Nephron progenitor cell (in vitro differentiated cells): ENCODE measurements around the gene CFAP20.

Source experiments
- DNase-seq: peaks from one replicate; pipeline ENCODE4 v3.0.0; 2021
- H3K27ac Mint-ChIP-seq: 2 replicates; pipeline ENCODE4 v1.8.0; 2021; ENCODE audit warnings: mild to moderate bottlenecking, moderate library complexity, mixed read lengths
- H3K27me3 Mint-ChIP-seq: 2 replicates; pipeline ENCODE4 v1.8.0; 2021; ENCODE audit warnings: mild to moderate bottlenecking, low read depth, mixed read lengths; ENCODE audit not compliant: poor library complexity
- H3K36me3 Mint-ChIP-seq: 2 replicates; pipeline ENCODE4 v1.8.0; 2021; ENCODE audit warnings: low read depth, mixed read lengths
- H3K4me1 Mint-ChIP-seq: 2 replicates; pipeline ENCODE4 v1.8.0; 2021; ENCODE audit warnings: mixed read lengths
- H3K4me3 Mint-ChIP-seq: 2 replicates; pipeline ENCODE4 v1.8.0; 2021; ENCODE audit warnings: mild to moderate bottlenecking, moderate library complexity, mixed read lengths
- H3K9me3 Mint-ChIP-seq: 2 replicates; pipeline ENCODE4 v1.8.0; 2021; ENCODE audit warnings: mild to moderate bottlenecking, moderate library complexity, mixed read lengths
- TF ChIP-seq, protein P1 (sequence below): fragments of 200-600 bp; sonication (generic); IDR thresholded peaks from 2 replicates; pipeline ENCODE4 v1.5.0; 2021; ENCODE audit warnings: antibody characterized with exemption

The CFAP20 gene

GRCh38 chr16:58088091-58088490 is 41.1 kb downstream of the CFAP20 start:
- H3K9me3 Mint-ChIP-seq = no peaks in the 10 kb centered on the region
- H3K4me3 Mint-ChIP-seq = no peak overlapping the region
- H3K4me1 Mint-ChIP-seq = peaks cover 15% of the 10 kb centered on the region
- no peak for DNase-seq
- TF ChIP-seq, protein P1, sequence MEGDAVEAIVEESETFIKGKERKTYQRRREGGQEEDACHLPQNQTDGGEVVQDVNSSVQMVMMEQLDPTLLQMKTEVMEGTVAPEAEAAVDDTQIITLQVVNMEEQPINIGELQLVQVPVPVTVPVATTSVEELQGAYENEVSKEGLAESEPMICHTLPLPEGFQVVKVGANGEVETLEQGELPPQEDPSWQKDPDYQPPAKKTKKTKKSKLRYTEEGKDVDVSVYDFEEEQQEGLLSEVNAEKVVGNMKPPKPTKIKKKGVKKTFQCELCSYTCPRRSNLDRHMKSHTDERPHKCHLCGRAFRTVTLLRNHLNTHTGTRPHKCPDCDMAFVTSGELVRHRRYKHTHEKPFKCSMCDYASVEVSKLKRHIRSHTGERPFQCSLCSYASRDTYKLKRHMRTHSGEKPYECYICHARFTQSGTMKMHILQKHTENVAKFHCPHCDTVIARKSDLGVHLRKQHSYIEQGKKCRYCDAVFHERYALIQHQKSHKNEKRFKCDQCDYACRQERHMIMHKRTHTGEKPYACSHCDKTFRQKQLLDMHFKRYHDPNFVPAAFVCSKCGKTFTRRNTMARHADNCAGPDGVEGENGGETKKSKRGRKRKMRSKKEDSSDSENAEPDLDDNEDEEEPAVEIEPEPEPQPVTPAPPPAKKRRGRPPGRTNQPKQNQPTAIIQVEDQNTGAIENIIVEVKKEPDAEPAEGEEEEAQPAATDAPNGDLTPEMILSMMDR = no peak
- no peaks in the 10 kb centered on the region for H3K36me3 Mint-ChIP-seq
- peaks cover 7% of the 10 kb centered on the region for H3K27me3 Mint-ChIP-seq
- no peak overlapping the region for H3K27ac Mint-ChIP-seq

DNA sequence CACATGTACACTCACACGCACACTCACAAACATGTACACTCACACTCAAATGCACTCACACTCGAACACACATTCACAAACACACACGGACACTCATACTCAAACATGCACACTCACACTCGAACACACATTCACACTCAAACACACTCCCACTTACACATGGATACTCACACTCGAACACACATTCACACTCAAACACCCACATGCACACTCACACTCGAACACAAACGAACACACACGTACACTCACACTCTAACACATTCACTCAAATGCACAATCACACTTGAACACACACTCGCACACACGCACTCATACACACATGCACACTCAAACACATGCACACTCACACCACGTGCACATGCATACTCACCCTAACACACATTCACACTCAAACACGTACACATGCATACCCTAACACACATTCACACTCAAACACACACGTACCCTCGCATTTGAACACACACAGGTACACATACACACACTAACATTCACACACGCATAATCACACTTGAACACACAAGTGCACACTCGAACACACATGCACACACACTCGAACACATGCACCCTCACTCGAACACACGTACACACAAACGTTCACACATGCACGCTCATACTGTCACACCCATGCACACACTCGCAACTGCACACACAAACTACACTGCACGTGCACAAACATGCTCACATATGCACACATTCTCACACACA is 41.8 kb downstream of the CFAP20 start:
- TF ChIP-seq, protein P1 = no peak
- no peaks in the 10 kb centered on the region for H3K9me3 Mint-ChIP-seq
- H3K27ac Mint-ChIP-seq = no peak overlapping the region
- no peak overlapping the region for H3K4me3 Mint-ChIP-seq
- peaks cover 3% of the 10 kb centered on the region for H3K27me3 Mint-ChIP-seq
- peaks cover 13% of the 10 kb centered on the region for H3K4me1 Mint-ChIP-seq
- no peaks in the 10 kb centered on the region for H3K36me3 Mint-ChIP-seq
- no peak for DNase-seq

DNA sequence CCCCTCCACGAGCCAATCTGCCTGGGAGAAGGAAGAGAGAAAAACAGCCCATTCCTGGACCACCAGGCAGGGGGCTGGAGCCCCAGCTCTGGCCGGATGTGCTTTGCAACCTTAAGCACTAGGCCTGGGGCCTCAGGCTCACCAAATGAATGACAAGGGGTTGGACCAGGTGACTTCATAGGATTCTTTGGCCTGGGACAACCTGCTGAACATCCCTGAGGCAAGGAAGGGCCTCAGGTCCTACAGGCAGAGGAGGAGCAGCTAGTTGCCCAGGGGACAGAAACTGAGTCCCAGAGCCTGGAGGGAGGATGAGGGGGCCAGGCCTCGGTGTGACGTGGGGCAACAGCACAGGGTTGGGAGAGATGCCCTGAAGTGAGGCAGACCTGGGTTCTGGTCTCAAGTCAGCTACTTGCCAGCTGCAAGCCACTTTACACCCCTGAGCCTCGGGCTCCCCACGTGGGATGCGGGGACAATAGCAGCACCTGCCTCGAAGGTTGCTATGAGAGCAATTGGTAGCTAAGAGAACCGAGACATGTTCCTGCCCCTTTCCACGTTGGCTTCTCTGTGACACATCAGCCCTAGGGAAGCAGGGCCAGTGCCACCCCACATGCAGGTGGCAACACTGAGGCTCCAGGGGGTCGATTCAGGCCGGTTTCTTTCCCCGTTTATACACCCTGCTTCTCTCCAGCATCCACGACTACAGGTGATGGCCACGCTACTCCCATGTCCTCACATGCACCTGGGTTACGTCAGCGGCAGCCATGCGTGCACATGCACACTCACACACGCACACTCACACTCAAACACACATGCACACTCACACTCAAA is 42.6 kb downstream of the CFAP20 start:
- Mint-ChIP-seq H3K4me1 (peaks cover 7% of the 10 kb centered on the region), H3K27me3 (peaks cover 4% of the 10 kb centered on the region), H3K4me3 (no peak overlapping the region), H3K9me3 (no peaks in the 10 kb centered on the region), H3K27ac (peak overlapping the region; percentile 49), H3K36me3 (no peaks in the 10 kb centered on the region)
- TF ChIP-seq, protein P1 = no peak
- DNase-seq = no peak

GRCh38 chr16:58085584-58086251 is 43.5 kb downstream of the CFAP20 start:
- Mint-ChIP-seq H3K27me3 (peaks cover 4% of the 10 kb centered on the region), H3K36me3 (no peaks in the 10 kb centered on the region), H3K4me1 (peaks cover 7% of the 10 kb centered on the region), H3K27ac (peak overlapping the region; percentile 78), H3K9me3 (no peaks in the 10 kb centered on the region), H3K4me3 (no peak overlapping the region)
- TF ChIP-seq, protein P1 = no peak
- no peak for DNase-seq

DNA sequence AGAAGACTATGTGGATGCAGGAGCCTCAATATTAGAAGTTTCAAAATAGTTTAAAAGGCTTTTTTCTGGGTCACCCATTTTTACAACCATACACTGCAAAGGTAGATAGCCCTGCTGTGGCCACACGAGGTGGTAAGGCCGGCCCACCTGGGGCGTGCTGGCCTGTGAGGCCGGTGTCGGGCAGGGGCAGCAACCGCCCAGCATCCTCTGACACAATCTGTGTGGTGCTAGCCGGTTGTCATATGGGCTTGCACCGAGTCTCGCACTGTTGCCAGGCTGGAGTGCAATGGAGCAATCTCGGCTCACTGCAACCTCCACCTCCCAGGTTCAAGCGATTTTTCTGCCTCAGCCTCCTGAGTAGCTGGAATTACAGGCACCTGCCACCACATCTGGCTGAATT is 44.0 kb downstream of the CFAP20 start:
- Mint-ChIP-seq H3K4me1 (peaks cover 7% of the 10 kb centered on the region), H3K27me3 (peaks cover 7% of the 10 kb centered on the region), H3K36me3 (no peaks in the 10 kb centered on the region), H3K9me3 (no peaks in the 10 kb centered on the region), H3K27ac (no peak overlapping the region), H3K4me3 (no peak overlapping the region)
- TF ChIP-seq, protein P1 = no peak
- DNase-seq = no peak
